Panc1 (cell line): ENCODE data around the gene VWA8. TPM values are rescaled to one million over a fixed set of nuclear protein-coding genes. Genes with fewer than 3 reads are reported as not detected.

Experiments
- ATAC-seq: fragments of 200-7000 bp; cut with Tn5 transposase; 2 replicates; pipeline ENCODE4 v1.9.1; 2020; ENCODE audit warnings: mild to moderate bottlenecking, moderate library complexity
- BruUV-seq: library from RNA; stranded (reverse); fragments of 400-500 nt; replicated peaks from 2 replicates; lab custom pipeline; 2021; lab: Mats Ljungman, UMichigan
- CTCF ChIA-PET: fragments of 300-600 bp; sonication (Branson Sonifier 250); formaldehyde crosslinking; loops from one replicate; lab custom pipeline; 2022; ENCODE audit warnings: antibody characterized with exemption; lab: Charles Lee
- POLR2A ChIA-PET: fragments of 300-600 bp; sonication (Branson Sonifier 250); formaldehyde crosslinking; loops from one replicate; lab custom pipeline; 2022; ENCODE audit warnings: antibody characterized with exemption; lab: Charles Lee
- DNase-seq: peaks from one replicate; pipeline ENCODE4 v3.0.0-alpha.2; 2010; ENCODE audit warnings: low read depth, low spot score
- H3K27ac ChIP-seq: 2 replicates; pipeline ENCODE4 v1.5.1; 2011; ENCODE audit warnings: mild to moderate bottlenecking, low read length, inconsistent platforms
- H3K27me3 ChIP-seq: fragments of 200-500 bp; sonication (Bioruptor generic); 2 replicates; pipeline ENCODE4 v1.6.0; 2014; ENCODE audit warnings: low read length, inconsistent platforms; ENCODE audit not compliant: control insufficient read depth, insufficient read depth
- H3K36me3 ChIP-seq: fragments of 200-500 bp; sonication (Bioruptor generic); 2 replicates; pipeline ENCODE4 v1.5.1; 2014; ENCODE audit warnings: inconsistent platforms, mild to moderate bottlenecking, low read length, moderate library complexity; ENCODE audit not compliant: control insufficient read depth, insufficient read depth
- H3K4me1 ChIP-seq: 2 replicates; pipeline ENCODE4 v1.5.1; 2011; ENCODE audit warnings: inconsistent platforms, mild to moderate bottlenecking, low read length, moderate library complexity; ENCODE audit not compliant: control insufficient read depth, insufficient read depth
- H3K4me3 ChIP-seq, 2 experiments: 2 replicates each; pipeline ENCODE4 v1.5.1; 2011 to 2012; ENCODE audit warnings: low read depth in 2 of 2, low read length in 2 of 2, mild to moderate bottlenecking in 2 of 2, inconsistent platforms in 1 of 2, moderate library complexity in 1 of 2
- H3K9me3 ChIP-seq: fragments of 200-500 bp; sonication (Bioruptor generic); 2 replicates; pipeline ENCODE4 v1.5.1; 2014; ENCODE audit warnings: low read depth, mild to moderate bottlenecking, inconsistent platforms, low read length, moderate library complexity; ENCODE audit not compliant: control insufficient read depth, insufficient read depth
- POLR2AphosphoS5 ChIP-seq: IDR thresholded peaks from 2 replicates; pipeline ENCODE4 v1.6.1; 2012; ENCODE audit warnings: mild to moderate bottlenecking, low read depth, low read length, moderate library complexity
- REST ChIP-seq, 2 experiments: IDR thresholded peaks; 2 replicates each; pipeline ENCODE4 v1.6.1; 2011 to 2012; ENCODE audit warnings: low read depth in 2 of 2, control low read depth in 1 of 2, low read length in 1 of 2, mild to moderate bottlenecking in 1 of 2, moderate library complexity in 1 of 2; ENCODE audit not compliant: insufficient read depth in 1 of 2
- SIN3A ChIP-seq: IDR thresholded peaks from 2 replicates; pipeline ENCODE4 v1.6.1; 2012; ENCODE audit warnings: low read depth, mild to moderate bottlenecking, low read length, moderate library complexity, borderline replicate concordance; ENCODE audit not compliant: insufficient read depth
- TCF7L2 ChIP-seq: IDR thresholded peaks from 2 replicates; pipeline ENCODE4 v1.6.1; 2011; ENCODE audit warnings: mild to moderate bottlenecking, low read depth, low read length, inconsistent platforms
- in situ Hi-C: cut with HindIII; loops from 2 replicates; pipeline ENCODE4 v1.10.0; 2016; ENCODE audit warnings: low sequenced_read_pairs, low pct_unique_long_range_greater_than_20kb
- intact Hi-C: fragments of 100-400 bp; cut with micrococcal nuclease; formaldehyde crosslinking; loops from one replicate; pipeline ENCODE4 v1.10.0; 2022; ENCODE audit not compliant: unreplicated experiment
- total RNA-seq: library from RNA; stranded (reverse); gene quantifications from one replicate; pipeline ENCODE4 v1.2.1, GENCODE V29; 2021; ENCODE audit not compliant: unreplicated experiment
- TF ChIP-seq, protein P1 (sequence below): fragments of 450-650 bp; IDR thresholded peaks from 2 replicates; pipeline ENCODE4 v1.5.1; 2017; ENCODE audit warnings: mild to moderate bottlenecking

Gene VWA8
- total RNA-seq, 1 experiment from 2014 or later = 11.2 TPM

GRCh38 chr13:41997396-41997795 lies 36.5 kb upstream of the VWA8 start:
- no TSS peak for BruUV-seq
- ATAC-seq (no peak), DNase-seq (no peak)
- in situ Hi-C loops (no loop called here), intact Hi-C loops (no loop called here)
- TF ChIP-seq REST (IDR thresholded peaks at IDR 0.05; ENCODE audit: insufficient read depth in 1 of 2, low read depth in 2 of 2, low read length in 1 of 2) (no peak), SIN3A (no peak), TCF7L2 (no peak), POLR2AphosphoS5 (no peak)
- TF ChIP-seq, protein P1, sequence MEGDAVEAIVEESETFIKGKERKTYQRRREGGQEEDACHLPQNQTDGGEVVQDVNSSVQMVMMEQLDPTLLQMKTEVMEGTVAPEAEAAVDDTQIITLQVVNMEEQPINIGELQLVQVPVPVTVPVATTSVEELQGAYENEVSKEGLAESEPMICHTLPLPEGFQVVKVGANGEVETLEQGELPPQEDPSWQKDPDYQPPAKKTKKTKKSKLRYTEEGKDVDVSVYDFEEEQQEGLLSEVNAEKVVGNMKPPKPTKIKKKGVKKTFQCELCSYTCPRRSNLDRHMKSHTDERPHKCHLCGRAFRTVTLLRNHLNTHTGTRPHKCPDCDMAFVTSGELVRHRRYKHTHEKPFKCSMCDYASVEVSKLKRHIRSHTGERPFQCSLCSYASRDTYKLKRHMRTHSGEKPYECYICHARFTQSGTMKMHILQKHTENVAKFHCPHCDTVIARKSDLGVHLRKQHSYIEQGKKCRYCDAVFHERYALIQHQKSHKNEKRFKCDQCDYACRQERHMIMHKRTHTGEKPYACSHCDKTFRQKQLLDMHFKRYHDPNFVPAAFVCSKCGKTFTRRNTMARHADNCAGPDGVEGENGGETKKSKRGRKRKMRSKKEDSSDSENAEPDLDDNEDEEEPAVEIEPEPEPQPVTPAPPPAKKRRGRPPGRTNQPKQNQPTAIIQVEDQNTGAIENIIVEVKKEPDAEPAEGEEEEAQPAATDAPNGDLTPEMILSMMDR = no peak
- H3K4me3 ChIP-seq = no peak overlapping the region
- no peak overlapping the region for H3K27ac ChIP-seq
- no peaks in the 10 kb centered on the region for H3K4me1 ChIP-seq
- CTCF ChIA-PET = no interaction called here
- POLR2A ChIA-PET = no interaction called here
- no peaks in the 10 kb centered on the region for H3K27me3 ChIP-seq
- no peaks in the 10 kb centered on the region for H3K9me3 ChIP-seq
- H3K36me3 ChIP-seq = no peaks in the 10 kb centered on the region

GRCh38 chr13:41995946-41996345 lies 35.0 kb upstream of the VWA8 start:
- Histone ChIP-seq H3K4me1 (no peaks in the 10 kb centered on the region), H3K4me3 (no peak overlapping the region), H3K27ac (no peak overlapping the region), H3K27me3 (no peaks in the 10 kb centered on the region), H3K36me3 (no peaks in the 10 kb centered on the region), H3K9me3 (no peaks in the 10 kb centered on the region)
- ChIA-PET CTCF (no interaction called here), POLR2A (no interaction called here)
- TF ChIP-seq SIN3A (no peak), REST (IDR thresholded peaks at IDR 0.05; ENCODE audit: insufficient read depth in 1 of 2, low read depth in 2 of 2, low read length in 1 of 2) (no peak), TCF7L2 (no peak), POLR2AphosphoS5 (no peak)
- TF ChIP-seq, protein P1 = no peak
- DNase-seq (no peak), ATAC-seq (no peak)
- in situ Hi-C loops = no loop called here
- intact Hi-C loops = no loop called here
- BruUV-seq = no TSS peak
